Right atrium auricular region (tissue), 2 donors: ENCODE results near the gene POLRMT. TPM values are rescaled to one million over a fixed set of nuclear protein-coding genes. Genes with fewer than 3 reads are reported as not detected.

Experiments
- DNase-seq: peaks from one replicate; pipeline ENCODE4 v3.0.0-alpha.2; 2019; ENCODE audit warnings: low spot score
- H3K27ac ChIP-seq, 2 donors: fragments of 200-600 bp; sonication (generic); 1 replicate in 1 of 2; 2 replicates in 1 of 2; pipeline ENCODE4 v1.5.1; 2016 to 2019
- H3K27me3 ChIP-seq, 2 donors: fragments of 200-600 bp; sonication (generic); one replicate each; pipeline versions ENCODE4 v1.5.1 to v1.6.0; 2017 to 2019
- H3K36me3 ChIP-seq: fragments of 200-600 bp; sonication (generic); one replicate; pipeline ENCODE4 v1.5.1; 2016
- H3K4me1 ChIP-seq, 2 donors: fragments of 200-600 bp; sonication (generic); one replicate each; pipeline versions ENCODE4 v1.5.1 to v1.6.0; 2017 to 2019
- H3K4me3 ChIP-seq, 2 donors: fragments of 200-600 bp; sonication (generic); 1 replicate in 1 of 2; 2 replicates in 1 of 2; pipeline ENCODE4 v1.5.1; 2017 to 2019; ENCODE audit warnings: mild to moderate bottlenecking in 1 of 2, moderate library complexity in 1 of 2
- H3K9me3 ChIP-seq, 2 donors: fragments of 200-600 bp; sonication (generic); one replicate each; pipeline ENCODE4 v1.5.1; 2019
- CTCF ChIP-seq, 2 donors: fragments of 200-600 bp; sonication (generic); IDR thresholded peaks; one replicate each; pipeline ENCODE4 v1.5.1; 2019; ENCODE audit warnings: antibody characterized with exemption in 2 of 2
- total RNA-seq, 2 donors: library from RNA; depleted of rRNA; stranded (reverse); fragments of >200 nt; gene quantifications; one replicate each; pipeline ENCODE4 v1.1.0, GENCODE V29; 2016

The POLRMT gene
- total RNA-seq, 2 donors from 2014 or later = 24.5 to 30.4 TPM

GRCh38 chr19:570937-571565 is 62.3 kb downstream of the POLRMT start:
- TF ChIP-seq CTCF (IDR thresholded peaks at IDR 0.05) = no peak
- no peak for DNase-seq
- no peaks in the 10 kb centered on the region for H3K9me3 ChIP-seq

GRCh38 chr19:570251-570686 is 63.1 kb downstream of the POLRMT start:
- Histone ChIP-seq H3K9me3 (no peaks in the 10 kb centered on the region), H3K27me3 (no peaks in the 10 kb centered on the region)

More at GRCh38 chr19:570937-571565, 62.3 kb downstream of the POLRMT start:
- no peaks in the 10 kb centered on the region for H3K27me3 ChIP-seq
- H3K36me3 ChIP-seq = no peaks in the 10 kb centered on the region
- H3K4me3 ChIP-seq = peak overlapping the region; percentile 98 to 99
- peaks cover 0 to 41% of the 10 kb centered on the region in 2 donors for H3K4me1 ChIP-seq
- H3K27ac ChIP-seq = peak overlapping the region; percentile 71 to 78

GRCh38 chr19:567296-567900 is 65.9 kb downstream of the POLRMT start:
- TF ChIP-seq CTCF (IDR thresholded peaks at IDR 0.05) = no peak
- DNase-seq = no peak
- no peaks in the 10 kb centered on the region for H3K36me3 ChIP-seq
- no peaks in the 10 kb centered on the region for H3K9me3 ChIP-seq
- H3K27me3 ChIP-seq = no peaks in the 10 kb centered on the region
- peaks cover 0 to 10% of the 10 kb centered on the region in 2 donors for H3K4me1 ChIP-seq
- no peak overlapping the region for H3K27ac ChIP-seq
- no peak overlapping the region for H3K4me3 ChIP-seq

More at GRCh38 chr19:570251-570686, 63.1 kb downstream of the POLRMT start:
- TF ChIP-seq CTCF (IDR thresholded peaks at IDR 0.05) = no peak
- Histone ChIP-seq H3K4me3 (no peak overlapping the region), H3K36me3 (no peaks in the 10 kb centered on the region), H3K4me1 (peaks cover 0 to 34% of the 10 kb centered on the region in 2 donors), H3K27ac (no peak overlapping the region)
- no peak for DNase-seq

Other genes with a start within 250 kb of the POLRMT start
- under 1 TPM; 0.26 to 0.55 TPM for gene C2CD4C, start 224.4 kb downstream of the POLRMT start, total RNA-seq
- gene SHC2, start 172.5 kb downstream of the POLRMT start, total RNA-seq = 10 to 100 TPM in 1 of 2 donors, 1 to 10 TPM in 1; 9.6 to 26.8 TPM
- not detected for gene MADCAM1, start 137.1 kb downstream of the POLRMT start, total RNA-seq
- gene TPGS1, start 126.0 kb downstream of the POLRMT start, total RNA-seq = 10 to 100 TPM; 30.3 to 33.2 TPM
- 10 to 100 TPM; 55.8 to 75.0 TPM for gene CDC34, start 101.8 kb downstream of the POLRMT start, total RNA-seq
- gene GZMM, start 89.5 kb downstream of the POLRMT start, total RNA-seq = under 1 TPM in 1 of 2 donors, not detected in 1; 0.79 TPM
- gene BSG, start 60.9 kb downstream of the POLRMT start, total RNA-seq = 1,000 to 10,000 TPM; 1,033 to 1,569 TPM
- 10 to 100 TPM in 1 of 2 donors, 1 to 10 TPM in 1; 1.4 to 11.1 TPM for gene HCN2, start 43.7 kb downstream of the POLRMT start, total RNA-seq
- gene FGF22, start 6.3 kb upstream of the POLRMT start, total RNA-seq = under 1 TPM; 0.35 to 0.37 TPM
- gene RNF126, start 29.7 kb upstream of the POLRMT start, total RNA-seq = 10 to 100 TPM; 53.3 to 68.5 TPM
- 100 to 1,000 TPM in 1 of 2 donors, 10 to 100 TPM in 1; 64.4 to 437 TPM for gene FSTL3, start 42.9 kb upstream of the POLRMT start, total RNA-seq
- not detected for gene PRSS57, start 61.9 kb upstream of the POLRMT start, total RNA-seq
- 10 to 100 TPM; 28.7 to 64.9 TPM for gene PALM, start 75.4 kb upstream of the POLRMT start, total RNA-seq
- gene MISP, start 117.6 kb upstream of the POLRMT start, total RNA-seq = 1 to 10 TPM in 1 of 2 donors, under 1 TPM in 1; 0.96 to 1.5 TPM
- gene PTBP1, start 163.9 kb upstream of the POLRMT start, total RNA-seq = 10 to 100 TPM; 49.4 to 73.9 TPM
- not detected for gene PLPPR3, start 188.4 kb upstream of the POLRMT start, total RNA-seq
- gene AZU1, start 194.3 kb upstream of the POLRMT start, total RNA-seq = not detected
- gene PRTN3, start 207.5 kb upstream of the POLRMT start, total RNA-seq = not detected
- under 1 TPM; 0.67 to 0.83 TPM for gene ELANE, start 218.8 kb upstream of the POLRMT start, total RNA-seq
- 100 to 1,000 TPM; 133 to 652 TPM for gene CFD, start 226.1 kb upstream of the POLRMT start, total RNA-seq